Thyroid gland (tissue), 4 donors: ENCODE data around the gene TBK1.

Source experiments
- CTCF ChIP-seq, 6 experiments: fragments of 200-600 bp in 3 of 6; fragments of 450-650 bp in 3 of 6; sonication (generic) in 3 of 6; IDR thresholded peaks; one replicate each; pipeline ENCODE4 v1.5.1; 2016 to 2019; ENCODE audit warnings: antibody characterized with exemption in 6 of 6, mild to moderate bottlenecking in 2 of 6, inconsistent platforms in 1 of 6, moderate library complexity in 1 of 6
- POLR2A ChIP-seq, 2 donors: fragments of 450-650 bp; IDR thresholded peaks; one replicate each; pipeline ENCODE4 v1.6.1; 2017; ENCODE audit warnings: antibody characterized with exemption in 2 of 2, mild to moderate bottlenecking in 2 of 2, moderate library complexity in 1 of 2

DNA sequence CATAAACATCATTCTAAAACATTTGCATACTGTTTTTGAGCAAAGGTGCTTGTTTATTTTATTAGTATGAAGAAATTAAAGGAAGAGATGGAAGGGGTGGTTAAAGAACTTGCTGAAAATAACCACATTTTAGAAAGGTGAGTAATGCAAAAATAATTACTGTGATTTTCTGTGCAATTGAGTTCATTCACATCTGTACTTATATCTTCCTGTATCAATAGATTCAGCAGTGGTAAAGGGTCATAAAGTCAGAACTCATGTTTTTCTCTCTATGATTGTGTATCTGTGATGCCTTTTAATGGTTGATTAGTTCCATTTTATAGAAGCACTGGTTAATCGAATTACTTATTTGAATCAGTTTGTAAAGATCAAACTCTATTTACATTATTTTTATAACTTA, 46.0 kb downstream of the TBK1 start:
- TF ChIP-seq CTCF (IDR thresholded peaks at IDR 0.05) = no peak
- TF ChIP-seq POLR2A (IDR thresholded peaks at IDR 0.05) = no peak
